ENCODE data around the gene ZNF618.

DNA sequence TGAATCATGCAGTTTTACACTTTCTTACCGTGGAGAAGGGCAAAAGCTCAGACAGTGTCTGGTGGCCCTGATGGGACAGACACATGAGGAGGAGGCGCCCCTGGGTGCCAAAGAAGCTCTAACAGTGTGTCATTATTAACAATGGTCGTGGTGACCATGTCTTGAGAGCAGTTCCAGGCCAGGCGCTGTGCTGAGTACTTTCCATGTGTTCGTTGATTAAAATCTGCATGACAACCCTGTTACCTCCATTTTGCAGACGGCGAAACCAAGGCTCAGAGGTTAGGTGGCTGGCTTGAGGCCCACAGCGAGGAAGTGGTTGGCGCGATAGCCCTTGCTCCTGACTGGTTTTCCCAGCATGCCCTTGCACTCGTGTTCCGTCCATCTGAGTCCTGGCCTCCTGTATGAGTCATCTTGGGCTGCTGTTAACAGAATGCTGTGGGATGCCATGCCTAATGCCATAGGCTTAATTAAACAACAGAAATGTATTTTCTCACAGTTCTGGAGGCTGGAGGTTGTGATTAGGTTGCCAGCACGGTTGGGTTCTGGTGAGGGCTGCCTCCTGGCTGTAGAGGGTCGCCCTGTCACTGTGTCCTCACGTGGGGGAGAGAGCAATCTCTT lies 110.0 kb downstream of the ZNF618 start:
- no peak for TF ChIP-seq EP300 (IDR thresholded peaks at IDR 0.05)
- TF ChIP-seq, protein P1, sequence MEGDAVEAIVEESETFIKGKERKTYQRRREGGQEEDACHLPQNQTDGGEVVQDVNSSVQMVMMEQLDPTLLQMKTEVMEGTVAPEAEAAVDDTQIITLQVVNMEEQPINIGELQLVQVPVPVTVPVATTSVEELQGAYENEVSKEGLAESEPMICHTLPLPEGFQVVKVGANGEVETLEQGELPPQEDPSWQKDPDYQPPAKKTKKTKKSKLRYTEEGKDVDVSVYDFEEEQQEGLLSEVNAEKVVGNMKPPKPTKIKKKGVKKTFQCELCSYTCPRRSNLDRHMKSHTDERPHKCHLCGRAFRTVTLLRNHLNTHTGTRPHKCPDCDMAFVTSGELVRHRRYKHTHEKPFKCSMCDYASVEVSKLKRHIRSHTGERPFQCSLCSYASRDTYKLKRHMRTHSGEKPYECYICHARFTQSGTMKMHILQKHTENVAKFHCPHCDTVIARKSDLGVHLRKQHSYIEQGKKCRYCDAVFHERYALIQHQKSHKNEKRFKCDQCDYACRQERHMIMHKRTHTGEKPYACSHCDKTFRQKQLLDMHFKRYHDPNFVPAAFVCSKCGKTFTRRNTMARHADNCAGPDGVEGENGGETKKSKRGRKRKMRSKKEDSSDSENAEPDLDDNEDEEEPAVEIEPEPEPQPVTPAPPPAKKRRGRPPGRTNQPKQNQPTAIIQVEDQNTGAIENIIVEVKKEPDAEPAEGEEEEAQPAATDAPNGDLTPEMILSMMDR (IDR thresholded peaks at IDR 0.05): no peak
